SK-N-SH (cell line): ENCODE results near the gene PA2G4.

ENCODE experiments used
- CTCF ChIP-seq: fragments of 200-600 bp; sonication (generic); IDR thresholded peaks from 2 replicates; pipeline ENCODE4 v1.6.1; 2017; ENCODE audit warnings: antibody characterized with exemption, mild to moderate bottlenecking, moderate library complexity
- EP300 ChIP-seq, 2 experiments: IDR thresholded peaks; 2 replicates each; pipeline versions ENCODE4 v1.4.0 to v1.6.1; 2012; ENCODE audit warnings: borderline replicate concordance in 1 of 2, low read depth in 1 of 2, low read length in 1 of 2
- GABPA ChIP-seq: IDR thresholded peaks from 2 replicates; pipeline ENCODE4 v1.4.0; 2012; ENCODE audit warnings: low read depth, mild to moderate bottlenecking
- POLR2AphosphoS5 ChIP-seq: IDR thresholded peaks from 2 replicates; pipeline ENCODE4 v1.6.1; 2012; ENCODE audit warnings: low read depth, low read length
- RFX5 ChIP-seq: IDR thresholded peaks from 2 replicates; pipeline ENCODE4 v1.6.1; 2012; ENCODE audit warnings: mild to moderate bottlenecking, improper control_type of control experiment, low read length
- TAF1 ChIP-seq: IDR thresholded peaks from 2 replicates; pipeline ENCODE4 v1.6.1; 2012; ENCODE audit warnings: low read depth, mild to moderate bottlenecking, low read length, moderate library complexity, borderline replicate concordance
- TCF12 ChIP-seq: IDR thresholded peaks from 2 replicates; pipeline ENCODE4 v1.4.0; 2012
- ZBTB33 ChIP-seq: IDR thresholded peaks from 2 replicates; pipeline ENCODE4 v1.4.0; 2012; ENCODE audit warnings: low read depth, borderline replicate concordance

GRCh38 chr12:56098592-56098991, 5.8 kb upstream of the PA2G4 start:
- TF ChIP-seq CTCF: no peak
- no peak for TF ChIP-seq GABPA
- no peak for TF ChIP-seq POLR2AphosphoS5
- no peak for TF ChIP-seq ZBTB33
- TF ChIP-seq EP300 (IDR thresholded peaks at IDR 0.05; ENCODE audit: borderline replicate concordance in 1 of 2, low read depth in 1 of 2, low read length in 1 of 2): no peak
- TF ChIP-seq RFX5: no peak
- TF ChIP-seq TCF12: no peak
- no peak for TF ChIP-seq TAF1
